Breast epithelium (tissue), 3 donors: Measurements from ENCODE around the gene GABRB3.

Experiments
- CTCF ChIP-seq, 3 donors: fragments of 450-650 bp; IDR thresholded peaks; one replicate each; pipeline ENCODE4 v1.5.1; 2016 to 2017; ENCODE audit warnings: antibody characterized with exemption in 3 of 3, mild to moderate bottlenecking in 3 of 3, moderate library complexity in 3 of 3
- POLR2A ChIP-seq: fragments of 450-650 bp; IDR thresholded peaks from one replicate; pipeline ENCODE4 v1.6.1; 2016; ENCODE audit warnings: antibody characterized with exemption, mild to moderate bottlenecking, moderate library complexity

DNA sequence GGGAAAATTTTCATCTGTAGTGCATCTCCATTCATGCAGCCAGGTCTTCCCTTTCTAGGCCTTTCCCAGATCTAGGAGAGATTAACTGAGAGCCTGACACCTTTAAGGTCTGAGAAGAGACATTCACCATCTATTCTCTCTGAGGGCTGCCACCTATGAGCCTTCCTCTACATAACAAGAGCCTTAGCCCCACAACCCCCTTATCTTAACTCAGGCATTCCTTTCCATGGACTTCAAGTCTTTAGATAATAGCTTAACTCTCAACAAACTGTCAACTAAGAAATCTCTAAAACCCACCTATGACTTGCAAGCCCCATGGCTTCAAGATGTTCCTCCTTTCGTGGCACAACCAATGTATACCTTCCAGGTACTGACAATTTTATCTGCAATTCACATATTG is 121.0 kb downstream of the GABRB3 start:
- no peak for TF ChIP-seq POLR2A
- no peak for TF ChIP-seq CTCF (IDR thresholded peaks at IDR 0.05)
